PC-9 (cell line): Measurements from ENCODE around the gene TIFAB. TPM values are rescaled to one million over a fixed set of nuclear protein-coding genes. Genes with fewer than 3 reads are reported as not detected.

ENCODE experiments used
- BruUV-seq: library from RNA; stranded (reverse); fragments of 400-500 nt; replicated peaks from 2 replicates; lab custom pipeline; 2021; lab: Mats Ljungman, UMichigan
- CTCF ChIA-PET: fragments of 300-600 bp; sonication (Branson Sonifier 250); formaldehyde crosslinking; loops from one replicate; lab custom pipeline; 2022; ENCODE audit warnings: antibody characterized with exemption; lab: Charles Lee
- POLR2A ChIA-PET: fragments of 300-600 bp; sonication (Branson Sonifier 250); formaldehyde crosslinking; loops from one replicate; lab custom pipeline; 2022; ENCODE audit warnings: antibody characterized with exemption; ENCODE audit not compliant: unreplicated experiment; lab: Charles Lee
- DNase-seq, 2 experiments: peaks; one replicate each; pipeline versions ENCODE4 v3.0.0 to v3.0.0-alpha.2; 2015 to 2022; ENCODE audit warnings: mixed read lengths in 1 of 2
- H2AFZ ChIP-seq: fragments of 200-600 bp; sonication (generic); 2 replicates; pipeline ENCODE4 v1.8.1; 2017; ENCODE audit warnings: antibody characterized with exemption
- H3F3A ChIP-seq: fragments of 200-600 bp; sonication (generic); 2 replicates; pipeline ENCODE4 v1.8.1; 2017; ENCODE audit warnings: antibody characterized with exemption, mild to moderate bottlenecking, low read depth; ENCODE audit not compliant: insufficient read depth
- H3K27ac ChIP-seq: fragments of 200-600 bp; sonication (generic); 2 replicates; pipeline ENCODE4 v1.6.1; 2016; ENCODE audit warnings: mixed run types
- H3K27me3 ChIP-seq: fragments of 200-600 bp; sonication (generic); 2 replicates; pipeline ENCODE4 v1.6.1; 2016; ENCODE audit warnings: low read depth, mixed run types; ENCODE audit not compliant: insufficient read depth
- H3K36me3 ChIP-seq: fragments of 200-600 bp; sonication (generic); 2 replicates; pipeline ENCODE4 v1.6.1; 2016; ENCODE audit warnings: low read depth, mixed run types
- H3K4me1 ChIP-seq: fragments of 200-600 bp; sonication (generic); replicated peaks from 2 replicates; pipeline ENCODE4 v1.6.1; 2016; ENCODE audit warnings: mixed run types; ENCODE audit not compliant: insufficient read depth
- H3K4me2 ChIP-seq: fragments of 200-600 bp; sonication (generic); 2 replicates; pipeline ENCODE4 v1.6.1; 2017; ENCODE audit warnings: mixed run types
- H3K4me3 ChIP-seq: fragments of 200-600 bp; sonication (generic); 2 replicates; pipeline ENCODE4 v1.6.1; 2016; ENCODE audit warnings: mixed run types
- H3K79me2 ChIP-seq: fragments of 200-600 bp; sonication (generic); 2 replicates; pipeline ENCODE4 v1.6.1; 2017; ENCODE audit warnings: low read depth, mixed run types
- H3K9me2 ChIP-seq: fragments of 200-600 bp; sonication (generic); 2 replicates; pipeline ENCODE4 v1.8.1; 2017; ENCODE audit warnings: mild to moderate bottlenecking; ENCODE audit not compliant: insufficient read depth
- H3K9me3 ChIP-seq: fragments of 200-600 bp; sonication (generic); 2 replicates; pipeline ENCODE4 v1.8.1; 2016; ENCODE audit warnings: low read depth; ENCODE audit not compliant: insufficient read depth
- H4K20me1 ChIP-seq: fragments of 200-600 bp; sonication (generic); 2 replicates; pipeline ENCODE4 v1.8.1; 2017; ENCODE audit not compliant: insufficient read depth
- CTCF ChIP-seq: fragments of 200-600 bp; sonication (generic); conservative IDR thresholded peaks from 2 replicates; pipeline ENCODE4 v1.6.1; 2017; ENCODE audit warnings: mixed run types, antibody characterized with exemption, mild to moderate bottlenecking, moderate library complexity
- EZH2 ChIP-seq: fragments of 200-600 bp; sonication (generic); IDR thresholded peaks from 2 replicates; pipeline ENCODE4 v1.8.0; 2017; ENCODE audit warnings: antibody characterized with exemption, low read depth
- intact Hi-C: fragments of 100-400 bp; cut with micrococcal nuclease; formaldehyde crosslinking; loops from one replicate; pipeline ENCODE4 v1.10.0; 2022; ENCODE audit not compliant: unreplicated experiment
- total RNA-seq: library from RNA; stranded (reverse); gene quantifications from 2 replicates; pipeline ENCODE4 v1.2.3, GENCODE V29; 2021

The TIFAB gene
- total RNA-seq, 1 experiment from 2014 or later, result not detected

- Histone ChIP-seq H3K27ac (no peak overlapping the region), H3K79me2 (no peaks in the 10 kb centered on the region), H3K36me3 (no peaks in the 10 kb centered on the region), H4K20me1 (no peaks in the 10 kb centered on the region), H3K9me3 (no peaks in the 10 kb centered on the region), H3F3A (no peaks in the 10 kb centered on the region), H3K4me2 (no peak overlapping the region), H3K4me1 (no peaks in the 10 kb centered on the region), H3K4me3 (no peak overlapping the region), H3K9me2 (no peaks in the 10 kb centered on the region), H3K27me3 (peaks cover 44% of the 10 kb centered on the region), H2AFZ (no peak overlapping the region)
- no peak for TF ChIP-seq CTCF
- TF ChIP-seq EZH2, result no peak
- ChIA-PET POLR2A (no interaction called here), CTCF (interaction anchor here (0.8 kb wide), 1 partner anchor 394 kb away, joined by 3 read pairs; no protein-coding TSS in a partner anchor)
- no peak for DNase-seq
- intact Hi-C loops, result no loop called here
- no TSS peak for BruUV-seq
Observed at GRCh38 chr5:135487037-135487395, 34.9 kb upstream of the TIFAB start.

- H3K9me2 ChIP-seq, result no peaks in the 10 kb centered on the region
- BruUV-seq, result no TSS peak
- no peaks in the 10 kb centered on the region for H3K79me2 ChIP-seq
- H3K4me3 ChIP-seq, result no peak overlapping the region
- peaks cover 47% of the 10 kb centered on the region for H3K27me3 ChIP-seq
- H3F3A ChIP-seq, result no peaks in the 10 kb centered on the region
- H3K9me3 ChIP-seq, result no peaks in the 10 kb centered on the region
- H4K20me1 ChIP-seq, result no peaks in the 10 kb centered on the region
- H3K4me2 ChIP-seq, result no peak overlapping the region
- CTCF ChIA-PET, result no interaction called here
- intact Hi-C loops, result no loop called here
- POLR2A ChIA-PET, result no interaction called here
- H3K4me1 ChIP-seq, result no peaks in the 10 kb centered on the region
- H3K36me3 ChIP-seq, result no peaks in the 10 kb centered on the region
- no peak for TF ChIP-seq EZH2
- no peak for TF ChIP-seq CTCF
- H3K27ac ChIP-seq, result no peak overlapping the region
- no peak overlapping the region for H2AFZ ChIP-seq
- no peak for DNase-seq
Observed at GRCh38 chr5:135486131-135487036, 34.2 kb upstream of the TIFAB start.

- Histone ChIP-seq H3K4me2 (no peak overlapping the region), H3K9me3 (no peaks in the 10 kb centered on the region), H3F3A (no peaks in the 10 kb centered on the region), H3K79me2 (no peaks in the 10 kb centered on the region), H2AFZ (no peak overlapping the region), H3K27me3 (peaks cover 58% of the 10 kb centered on the region), H4K20me1 (no peaks in the 10 kb centered on the region), H3K36me3 (no peaks in the 10 kb centered on the region), H3K27ac (no peak overlapping the region), H3K4me3 (no peak overlapping the region), H3K4me1 (no peaks in the 10 kb centered on the region), H3K9me2 (no peaks in the 10 kb centered on the region)
- intact Hi-C loops, result no loop called here
- DNase-seq, result no peak
- no TSS peak for BruUV-seq
- no peak for TF ChIP-seq EZH2
- no peak for TF ChIP-seq CTCF
- ChIA-PET POLR2A (no interaction called here), CTCF (no interaction called here)
Observed at GRCh38 chr5:135484674-135485086, 32.5 kb upstream of the TIFAB start.
